GM21526 (cell line): ENCODE results near the gene HYAL4.
"Not testable (repeated sequence)": the region's sequence is repeated elsewhere in the genome, so short reads cannot be mapped to it uniquely, and the experiment has no call there.

ENCODE experiments used
- ATAC-seq: cut with Tn5 transposase; IDR thresholded peaks from one replicate; pipeline ENCODE4 v1.9.1; 2021; ENCODE audit warnings: moderate library complexity; ENCODE audit not compliant: unreplicated experiment, low FRiP score

The HYAL4 gene

GRCh38 chr7:123844712-123845219 lies at the start of gene HYAL4:
Gene HYAL4 (plus strand): TSS chr7:123845169. CDS start chr7:123868274, 23,105 bp downstream.
- ATAC-seq = no peak

- ATAC-seq = no peak
Measured at GRCh38 chr7:123795917-123796316, 49.1 kb upstream of the HYAL4 start.

GRCh38 chr7:123796568-123796967 lies 48.4 kb upstream of the HYAL4 start:
- no peak for ATAC-seq

GRCh38 chr7:123797673-123798531 lies 47.1 kb upstream of the HYAL4 start:
- ATAC-seq = peak; percentile 51

- no peak for ATAC-seq
Measured at GRCh38 chr7:123798532-123799188, 46.3 kb upstream of the HYAL4 start.

GRCh38 chr7:123802249-123802648 lies 42.7 kb upstream of the HYAL4 start:
- no peak for ATAC-seq

- ATAC-seq = no peak
Measured at GRCh38 chr7:123805287-123805686, 39.7 kb upstream of the HYAL4 start.

GRCh38 chr7:123809471-123809870 lies 35.5 kb upstream of the HYAL4 start:
- no peak for ATAC-seq

GRCh38 chr7:123811056-123811455 lies 33.9 kb upstream of the HYAL4 start:
- no peak for ATAC-seq

- ATAC-seq = no peak
Measured at GRCh38 chr7:123816916-123817315, 28.1 kb upstream of the HYAL4 start.

- ATAC-seq = no peak
Measured at GRCh38 chr7:123819001-123819400, 26.0 kb upstream of the HYAL4 start.

GRCh38 chr7:123819795-123820194 lies 25.2 kb upstream of the HYAL4 start:
- not testable (repeated sequence) for ATAC-seq

GRCh38 chr7:123820864-123821263 lies 24.1 kb upstream of the HYAL4 start:
- ATAC-seq = no peak

GRCh38 chr7:123821320-123821719 lies 23.6 kb upstream of the HYAL4 start:
- ATAC-seq = no peak

- ATAC-seq = peak; percentile 96
Measured at GRCh38 chr7:123823898-123824753, 20.8 kb upstream of the HYAL4 start.

- ATAC-seq = peak; percentile 34
Measured at GRCh38 chr7:123824754-123825067, 20.3 kb upstream of the HYAL4 start.

- no peak for ATAC-seq
Measured at GRCh38 chr7:123828805-123829204, 16.2 kb upstream of the HYAL4 start.

- ATAC-seq = no peak
Measured at GRCh38 chr7:123836656-123837055, 8.3 kb upstream of the HYAL4 start.

- ATAC-seq = not testable (repeated sequence)
Measured at GRCh38 chr7:123839106-123839505, 5.9 kb upstream of the HYAL4 start.

- not testable (repeated sequence) for ATAC-seq
Measured at GRCh38 chr7:123844142-123844541, 827 bp upstream of the HYAL4 start.

GRCh38 chr7:123845823-123846216 lies 851 bp downstream of the HYAL4 start:
- no peak for ATAC-seq
